KG1 (cell line): ENCODE results near the gene NME3.

Experiments used
- DNase-seq: peaks from one replicate; lab custom pipeline; 2025; lab: John Stamatoyannopoulos, UW

Gene NME3

GRCh38 chr16:1780677-1781072 is 9.3 kb upstream of the NME3 start:
- DNase-seq: no peak

- no peak for DNase-seq
Observed at GRCh38 chr16:1779741-1780676, 8.7 kb upstream of the NME3 start.

GRCh38 chr16:1779234-1779701 is 7.9 kb upstream of the NME3 start:
- no peak for DNase-seq

- DNase-seq: no peak
Observed at GRCh38 chr16:1778200-1779179, 7.1 kb upstream of the NME3 start.

GRCh38 chr16:1777375-1778199 is 6.2 kb upstream of the NME3 start:
- no peak for DNase-seq

- DNase-seq: no peak
Observed at GRCh38 chr16:1776991-1777374, 5.6 kb upstream of the NME3 start.

- no peak for DNase-seq
Observed at GRCh38 chr16:1776672-1776955, 5.3 kb upstream of the NME3 start.

GRCh38 chr16:1775846-1776671 is 4.7 kb upstream of the NME3 start:
- DNase-seq: no peak

- no peak for DNase-seq
Observed at GRCh38 chr16:1775006-1775845, 3.9 kb upstream of the NME3 start.

GRCh38 chr16:1774448-1774780 is 3.1 kb upstream of the NME3 start:
- DNase-seq: no peak

- DNase-seq: peak; percentile 48
Observed at GRCh38 chr16:1773703-1774447, 2.5 kb upstream of the NME3 start.

- DNase-seq: peak; percentile 61
Observed at GRCh38 chr16:1772908-1773702, 1.8 kb upstream of the NME3 start, which contains the start of gene MRPS34. Gene MRPS34, minus strand, starts transcription at chr16:1773134. Its CDS starts 15 bp downstream, at chr16:1773119.

GRCh38 chr16:1772362-1772907 is 1.1 kb upstream of the NME3 start, which contains the start of gene EME2:
Gene EME2, plus strand, starts transcription at chr16:1772810. Its CDS starts 418 bp downstream, at chr16:1773228.
- DNase-seq: peak; percentile 47

GRCh38 chr16:1771864-1772361 is 570 bp upstream of the NME3 start:
- no peak for DNase-seq

GRCh38 chr16:1770328-1771187 is 785 bp downstream of the NME3 start:
- DNase-seq: no peak

- DNase-seq: no peak
Observed at GRCh38 chr16:1769402-1770300, 1.7 kb downstream of the NME3 start.
